ENCODE data around the gene SPATA3. TPM values are rescaled to one million over a fixed set of nuclear protein-coding genes. Genes with fewer than 3 reads are reported as not detected.

The SPATA3 gene
- total RNA-seq (2022; extraction: Qiagen RNA extraction; ENCODE audit: low read depth), result not detected in 5 replicates

DNA sequence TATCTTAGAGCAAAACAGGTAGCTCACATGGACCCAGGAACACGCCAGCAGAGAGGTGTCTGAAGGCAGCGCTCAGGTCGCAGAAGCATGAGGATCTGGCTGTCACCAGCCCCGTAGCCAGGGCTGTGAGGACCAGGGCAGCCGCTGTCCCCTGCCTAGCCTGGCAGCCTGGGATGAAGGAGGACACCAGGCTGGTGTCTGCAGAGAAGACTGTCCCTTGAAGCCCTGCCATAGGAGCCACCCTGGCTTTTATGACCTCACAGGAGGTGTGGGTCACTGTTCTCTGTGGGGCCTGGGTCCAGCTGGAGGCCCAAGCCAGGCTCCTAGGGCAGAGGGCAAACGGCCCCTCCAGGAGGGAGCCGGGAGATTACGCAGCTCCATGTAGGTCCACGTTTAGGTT is at the start of gene SPATA3:
Gene SPATA3 (plus strand): TSS at position 301 of the 400 bp plus-strand sequence. CDS start 113 bp downstream, outside the sequence.

DNA sequence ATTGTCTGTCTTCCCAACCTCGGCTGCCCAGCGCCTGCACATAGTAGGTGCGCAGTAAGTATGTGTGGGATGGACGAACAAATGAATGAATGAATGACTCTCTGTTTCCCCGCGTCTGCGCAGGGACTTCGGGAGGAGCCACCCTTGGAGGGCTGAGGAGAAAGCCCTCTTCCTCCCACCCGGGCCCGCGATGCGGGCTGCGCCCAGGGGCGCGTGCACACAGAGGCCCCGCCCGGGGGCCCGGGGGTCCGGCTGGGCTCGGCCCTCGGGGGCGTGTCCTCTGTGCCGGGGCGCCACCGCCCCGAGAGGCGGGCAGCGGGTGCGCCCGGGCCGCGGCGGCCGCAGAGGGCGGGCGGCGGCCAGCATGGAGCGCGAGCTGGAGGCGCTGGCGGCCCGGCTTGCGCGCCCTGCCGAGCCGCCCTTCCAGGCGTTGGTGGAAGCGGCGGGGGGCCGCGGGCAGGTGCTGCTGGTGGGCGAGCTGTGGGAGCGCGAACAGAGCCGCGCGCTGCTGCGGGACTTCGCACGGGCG is 41.3 kb downstream of the SPATA3 start, which contains the start of gene C2orf72:
Gene C2orf72 (plus strand): TSS at position 322 of the 529 bp plus-strand sequence. CDS start 43 bp downstream, at position 365.

DNA sequence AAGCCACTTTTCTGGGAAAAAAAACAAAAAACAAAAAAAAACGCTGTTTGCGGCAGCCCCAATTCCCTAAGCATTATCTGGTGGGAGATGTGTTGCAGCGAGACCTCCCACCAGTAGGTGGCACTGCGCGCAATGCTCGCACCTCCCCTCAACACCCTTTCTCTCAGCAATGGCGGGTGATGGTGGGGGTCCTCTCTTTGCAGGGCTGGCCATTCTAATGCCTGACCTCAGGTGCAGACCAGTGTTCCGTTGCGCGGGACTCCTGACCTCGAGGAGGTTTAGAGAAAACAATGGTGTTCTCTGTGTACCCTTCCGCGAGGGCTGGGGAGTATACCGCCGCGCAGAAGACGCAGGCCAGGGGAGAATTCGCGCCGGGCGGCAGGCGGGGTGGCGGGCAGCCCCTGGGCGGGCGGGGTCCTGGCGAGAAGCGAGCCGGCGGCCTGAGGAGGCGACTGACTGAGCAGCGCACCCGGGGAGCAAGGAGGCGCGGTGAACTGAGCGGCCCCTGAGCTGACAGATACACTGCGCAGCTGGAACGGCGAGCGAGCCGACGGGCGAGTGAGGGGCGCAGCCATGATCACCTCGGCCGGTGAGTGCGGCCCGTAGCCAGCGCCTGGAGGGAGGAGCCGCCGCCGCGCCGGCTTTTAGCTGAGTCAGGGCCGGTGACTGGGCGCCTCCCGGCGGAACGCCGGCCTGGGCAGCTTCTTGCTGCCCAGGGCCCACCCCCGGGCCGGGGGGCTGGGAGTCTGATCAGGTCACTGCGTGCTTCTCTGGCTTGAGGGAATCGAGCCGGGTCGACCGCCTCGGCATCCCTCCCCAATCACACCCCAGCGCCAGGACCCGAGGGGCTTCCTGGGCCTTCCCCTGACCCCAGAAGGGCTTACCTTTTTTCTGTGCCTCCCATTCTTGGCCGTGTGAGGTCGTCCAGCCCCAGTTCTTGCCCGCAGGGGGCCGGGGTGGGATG is 60.8 kb downstream of the SPATA3 start, which contains the start of gene PSMD1:
Gene PSMD1 (plus strand): TSS at position 415 of the 964 bp plus-strand sequence. CDS start 159 bp downstream, at position 574.

Other genes starting within 250 kb of the SPATA3 start
- 61.4 to 83.0 TPM (median 80.4 TPM) in 5 replicates for gene ITM2C, start 131.2 kb upstream of the SPATA3 start, total RNA-seq (2022; extraction: Qiagen RNA extraction; ENCODE audit: low read depth)
- gene GPR55, start 70.9 kb upstream of the SPATA3 start, total RNA-seq (2022; extraction: Qiagen RNA extraction; ENCODE audit: low read depth), result not detected in 5 replicates
- 5.3 to 8.1 TPM (median 6.5 TPM) in 5 replicates for gene C2orf72, start 41.4 kb downstream of the SPATA3 start, total RNA-seq (2022; extraction: Qiagen RNA extraction; ENCODE audit: low read depth)
- gene PSMD1, start 60.7 kb downstream of the SPATA3 start, total RNA-seq (2022; extraction: Qiagen RNA extraction; ENCODE audit: low read depth), result 104 to 125 TPM (median 117 TPM) in 5 replicates
- gene HTR2B, start 128.9 kb downstream of the SPATA3 start, total RNA-seq (2022; extraction: Qiagen RNA extraction; ENCODE audit: low read depth), result not detected in 5 replicates
- gene ARMC9, start 202.5 kb downstream of the SPATA3 start, total RNA-seq (2022; extraction: Qiagen RNA extraction; ENCODE audit: low read depth), result 12.9 to 21.5 TPM (median 16.3 TPM) in 5 replicates

All from A549 treated with ZK216348 at 1 μM for 4 hours (cell line).